ENCODE data around the gene TSPEAR.

Gene TSPEAR

DNA sequence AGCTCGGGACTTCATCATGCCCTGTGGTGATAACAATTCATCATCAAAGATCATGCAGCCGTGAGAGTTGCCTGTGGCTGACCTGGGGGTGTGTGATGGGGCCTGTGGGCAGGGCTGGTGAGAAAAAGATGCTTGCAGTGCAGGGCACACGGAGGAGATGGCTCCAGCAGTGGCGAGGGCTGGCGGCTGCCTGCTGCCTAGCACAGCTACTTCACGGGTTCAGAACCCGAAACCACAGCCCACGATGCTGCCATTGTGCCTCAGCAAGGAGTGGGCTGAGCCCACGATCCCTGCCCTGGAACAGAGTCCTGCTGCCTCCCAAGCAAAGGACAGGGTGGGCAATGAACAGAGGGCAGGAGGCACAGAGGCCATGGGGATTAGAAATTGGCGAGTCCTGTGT is 85.1 kb downstream of the TSPEAR start:
- no peak overlapping the region for H3K9ac ChIP-seq (ENCODE audit: low read depth, low read length)
- peaks cover 9% of the 10 kb centered on the region for H3K9me3 ChIP-seq (ENCODE audit: control insufficient read depth, insufficient read depth, low read length)

DNA sequence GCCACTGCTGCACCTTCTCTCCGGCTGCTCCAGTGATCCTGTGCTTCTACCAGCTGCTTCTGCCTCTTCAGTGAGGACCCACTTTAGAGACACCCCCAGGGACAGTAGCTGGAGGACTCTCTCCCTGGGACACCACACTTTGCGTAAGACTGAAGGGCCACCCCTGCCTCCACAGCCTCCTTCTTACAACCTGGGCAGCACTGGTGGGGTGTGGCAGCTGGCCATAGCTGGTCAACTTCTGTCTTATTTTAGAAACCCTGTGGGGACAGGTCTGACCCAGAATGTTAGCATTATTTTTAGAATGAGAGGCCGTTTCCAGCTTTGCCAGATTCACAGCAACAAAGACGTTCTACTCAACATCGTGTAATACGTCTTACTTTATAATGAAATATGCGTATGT is 85.6 kb downstream of the TSPEAR start:
- Histone ChIP-seq H3K36me3 (ENCODE audit: insufficient read depth, low read length) (no peaks in the 10 kb centered on the region), H3K9me3 (ENCODE audit: control insufficient read depth, insufficient read depth, low read length) (peaks cover 9% of the 10 kb centered on the region), H3K4me1 (ENCODE audit: insufficient read depth, low read length) (no peaks in the 10 kb centered on the region), H3K9ac (ENCODE audit: low read depth, low read length) (no peak overlapping the region)

More for the DNA sequence above, 85.1 kb downstream of the TSPEAR start:
- Histone ChIP-seq H3K4me1 (ENCODE audit: insufficient read depth, low read length) (no peaks in the 10 kb centered on the region), H3K36me3 (ENCODE audit: insufficient read depth, low read length) (no peaks in the 10 kb centered on the region)

DNA sequence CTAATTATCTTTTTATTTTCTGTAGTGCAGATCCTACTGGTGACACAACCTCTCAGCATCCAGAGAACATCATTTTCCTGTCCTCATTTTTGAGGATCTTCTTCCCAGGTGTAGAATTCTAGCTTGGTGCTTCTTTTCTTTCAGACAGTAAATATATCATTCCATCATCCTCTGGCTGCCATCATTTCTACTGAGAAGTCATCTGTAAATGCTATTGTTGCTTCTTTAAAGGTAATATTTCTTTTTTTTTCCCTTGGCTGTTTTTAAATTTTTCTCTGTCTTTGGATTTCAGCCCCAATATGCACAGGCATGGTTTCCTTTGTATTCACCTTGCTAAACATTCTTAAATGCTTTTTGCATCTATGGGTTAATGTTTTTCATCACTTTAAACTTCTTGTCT is 87.8 kb downstream of the TSPEAR start:
- H3K4me1 ChIP-seq (ENCODE audit: insufficient read depth, low read length): no peaks in the 10 kb centered on the region
- no peak overlapping the region for H3K9ac ChIP-seq (ENCODE audit: low read depth, low read length)
- peaks cover 14% of the 10 kb centered on the region for H3K9me3 ChIP-seq (ENCODE audit: control insufficient read depth, insufficient read depth, low read length)
- H3K36me3 ChIP-seq (ENCODE audit: insufficient read depth, low read length): no peaks in the 10 kb centered on the region

DNA sequence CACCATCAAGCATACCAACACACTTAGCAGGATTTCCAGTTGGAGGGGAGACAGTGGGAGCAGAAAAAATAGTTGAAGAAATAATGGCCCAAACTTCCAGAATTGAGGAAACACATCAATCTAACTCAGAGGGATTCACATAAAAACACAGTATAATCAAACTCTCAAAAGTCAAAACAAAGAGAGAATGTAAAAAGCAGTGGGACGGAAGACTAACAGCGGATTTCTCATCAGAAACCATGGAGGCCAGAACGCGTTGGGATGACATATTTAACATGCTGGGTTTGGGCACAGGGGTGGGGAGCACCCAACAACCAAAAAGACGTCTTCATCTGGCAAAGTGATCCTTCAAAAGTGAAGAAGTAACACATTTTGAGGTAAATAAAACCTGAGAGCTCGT is 91.5 kb downstream of the TSPEAR start:
- Histone ChIP-seq H3K9ac (ENCODE audit: low read depth, low read length) (no peak overlapping the region), H3K9me3 (ENCODE audit: control insufficient read depth, insufficient read depth, low read length) (peaks cover 14% of the 10 kb centered on the region), H3K4me1 (ENCODE audit: insufficient read depth, low read length) (no peaks in the 10 kb centered on the region), H3K36me3 (ENCODE audit: insufficient read depth, low read length) (no peaks in the 10 kb centered on the region)

DNA sequence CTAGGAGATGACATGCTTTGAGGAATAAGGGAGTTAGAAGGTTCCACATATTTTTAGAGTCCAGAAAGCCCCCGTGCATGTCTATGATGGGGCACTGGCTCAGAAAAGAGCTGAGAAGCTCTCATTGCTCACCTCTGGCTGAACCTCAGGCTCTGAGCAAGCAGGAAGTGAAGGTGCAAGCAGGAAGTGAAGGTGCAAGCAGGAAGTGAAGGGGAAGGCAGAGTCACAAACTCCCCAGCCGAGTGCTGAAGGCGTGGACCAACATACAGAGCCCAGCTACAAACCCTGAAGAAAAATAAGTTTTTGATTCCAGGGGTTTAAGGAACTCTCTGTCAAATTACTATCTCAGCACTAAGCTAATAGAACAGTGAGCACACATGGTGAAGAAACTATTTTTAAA is 92.5 kb downstream of the TSPEAR start:
- Histone ChIP-seq H3K9me3 (ENCODE audit: control insufficient read depth, insufficient read depth, low read length) (peaks cover 11% of the 10 kb centered on the region), H3K36me3 (ENCODE audit: insufficient read depth, low read length) (no peaks in the 10 kb centered on the region), H3K9ac (ENCODE audit: low read depth, low read length) (no peak overlapping the region), H3K4me1 (ENCODE audit: insufficient read depth, low read length) (no peaks in the 10 kb centered on the region)

DNA sequence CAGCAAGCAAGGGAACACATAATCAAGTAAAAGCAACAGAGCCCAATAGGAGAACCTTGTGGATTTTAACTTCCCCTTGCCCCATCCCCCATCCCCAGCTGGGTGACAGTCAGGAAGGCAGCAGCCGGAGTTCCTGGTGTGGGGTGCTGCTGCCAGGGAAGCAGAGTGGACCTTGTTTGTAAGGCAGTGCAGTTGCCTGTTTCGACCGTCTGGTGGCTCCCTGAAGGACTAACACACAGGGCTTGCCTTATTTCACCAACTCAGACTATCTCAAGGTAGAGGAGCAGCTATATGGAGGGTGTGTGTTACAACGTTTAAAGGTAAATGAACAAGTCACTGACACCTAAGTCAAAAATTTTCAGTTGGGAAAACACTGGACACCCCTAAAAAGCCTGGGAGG is 92.9 kb downstream of the TSPEAR start:
- Histone ChIP-seq H3K36me3 (ENCODE audit: insufficient read depth, low read length) (no peaks in the 10 kb centered on the region), H3K9me3 (ENCODE audit: control insufficient read depth, insufficient read depth, low read length) (peaks cover 11% of the 10 kb centered on the region), H3K9ac (ENCODE audit: low read depth, low read length) (no peak overlapping the region), H3K4me1 (ENCODE audit: insufficient read depth, low read length) (no peaks in the 10 kb centered on the region)

DNA sequence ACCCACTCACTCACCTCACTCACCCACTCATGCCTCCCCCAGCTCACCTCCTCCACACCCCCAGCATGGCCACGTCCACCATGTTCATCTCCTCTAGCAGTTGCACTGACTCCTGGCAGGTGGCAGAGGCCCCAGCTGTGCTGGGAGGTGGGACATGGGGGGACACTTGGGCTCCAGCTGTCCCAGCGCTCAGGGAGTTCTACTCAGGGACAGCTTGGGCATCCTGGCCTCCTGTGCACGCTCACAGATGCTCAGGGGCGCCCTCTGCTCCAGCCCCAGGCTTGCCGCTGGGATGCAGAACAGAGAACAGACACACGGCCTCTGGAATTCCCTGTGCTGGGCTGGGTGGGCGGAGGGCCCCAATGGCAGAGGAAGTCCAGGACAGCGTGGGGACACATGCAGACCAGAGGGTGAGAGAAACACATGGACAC is 94.3 kb downstream of the TSPEAR start:
- Histone ChIP-seq H3K36me3 (ENCODE audit: insufficient read depth, low read length) (no peaks in the 10 kb centered on the region), H3K4me1 (ENCODE audit: insufficient read depth, low read length) (no peaks in the 10 kb centered on the region), H3K9ac (ENCODE audit: low read depth, low read length) (no peak overlapping the region), H3K9me3 (ENCODE audit: control insufficient read depth, insufficient read depth, low read length) (peaks cover 7% of the 10 kb centered on the region)

DNA sequence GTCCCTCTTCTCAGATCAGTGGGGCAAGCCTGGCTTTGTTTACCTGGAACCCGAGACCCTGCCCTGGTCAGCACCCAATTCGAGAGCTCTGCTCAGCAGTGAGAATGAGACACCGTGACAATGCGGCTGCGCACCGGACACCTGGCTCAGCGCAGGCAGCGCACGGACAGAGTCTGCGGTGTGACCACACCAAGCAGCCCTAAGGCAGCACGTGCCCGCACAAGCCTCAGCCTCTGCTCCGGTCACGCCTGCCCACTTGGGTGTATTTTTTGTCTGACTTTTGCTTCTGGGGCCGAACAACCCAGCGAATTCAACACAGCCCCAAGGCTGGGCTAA is 94.8 kb downstream of the TSPEAR start:
- no peaks in the 10 kb centered on the region for H3K36me3 ChIP-seq (ENCODE audit: insufficient read depth, low read length)
- H3K9ac ChIP-seq (ENCODE audit: low read depth, low read length): no peak overlapping the region
- H3K9me3 ChIP-seq (ENCODE audit: control insufficient read depth, insufficient read depth, low read length): peaks cover 5% of the 10 kb centered on the region
- H3K4me1 ChIP-seq (ENCODE audit: insufficient read depth, low read length): no peaks in the 10 kb centered on the region

DNA sequence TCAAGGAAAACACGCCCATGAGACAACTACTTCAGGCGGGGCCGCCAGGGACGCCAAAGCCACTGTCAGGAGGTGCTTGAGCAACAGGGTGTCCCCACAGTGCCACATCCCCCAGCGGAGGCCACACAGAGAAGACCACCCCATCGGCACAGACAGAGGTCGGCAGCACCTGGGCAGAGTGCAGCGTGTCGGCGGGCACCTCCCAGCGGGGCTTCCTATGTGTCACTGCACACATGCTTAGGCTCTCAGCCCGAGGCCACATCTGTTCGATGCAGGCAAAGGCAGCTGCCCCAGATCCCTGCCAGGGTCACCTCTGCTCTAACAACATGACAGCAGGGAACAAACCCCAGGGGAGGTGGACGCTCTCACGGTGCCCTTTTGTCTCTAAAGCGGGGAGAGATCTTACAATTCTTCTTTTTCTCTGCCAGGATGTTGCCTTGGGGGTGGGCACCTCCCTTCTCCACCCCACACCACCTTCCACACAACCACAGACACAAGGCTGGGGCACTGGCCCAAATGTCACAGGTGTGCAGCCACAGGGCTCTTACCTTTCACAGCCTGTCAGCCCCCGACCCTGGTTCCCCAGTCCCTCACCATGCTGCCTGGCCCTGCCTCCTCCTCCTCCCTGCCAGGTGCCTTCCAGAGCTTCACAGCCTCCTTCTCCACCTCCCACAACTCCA is 95.3 kb downstream of the TSPEAR start:
- H3K36me3 ChIP-seq (ENCODE audit: insufficient read depth, low read length): no peaks in the 10 kb centered on the region
- no peak overlapping the region for H3K9ac ChIP-seq (ENCODE audit: low read depth, low read length)
- H3K9me3 ChIP-seq (ENCODE audit: control insufficient read depth, insufficient read depth, low read length): peaks cover 5% of the 10 kb centered on the region
- H3K4me1 ChIP-seq (ENCODE audit: insufficient read depth, low read length): no peaks in the 10 kb centered on the region

DNA sequence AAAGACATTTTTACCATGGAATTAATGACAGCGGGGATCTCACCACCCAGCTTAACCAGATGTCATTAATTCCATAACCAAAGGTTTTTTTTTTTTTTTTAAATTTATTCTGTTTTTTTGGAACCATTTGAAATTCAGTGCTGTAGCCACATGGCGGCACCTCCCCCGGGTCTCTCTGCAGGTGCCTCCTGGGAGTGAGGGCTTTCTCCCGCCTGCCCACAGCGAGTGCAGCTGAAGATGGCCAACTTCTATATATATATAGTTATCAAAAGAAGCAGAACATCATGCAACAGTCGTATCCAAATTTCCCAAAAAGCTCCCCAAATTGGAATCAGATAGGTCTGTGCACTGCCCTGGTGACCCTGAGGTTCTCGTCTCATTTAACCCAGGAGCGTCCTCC is 95.9 kb downstream of the TSPEAR start:
- Histone ChIP-seq H3K9ac (ENCODE audit: low read depth, low read length) (no peak overlapping the region), H3K4me1 (ENCODE audit: insufficient read depth, low read length) (no peaks in the 10 kb centered on the region), H3K36me3 (ENCODE audit: insufficient read depth, low read length) (no peaks in the 10 kb centered on the region), H3K9me3 (ENCODE audit: control insufficient read depth, insufficient read depth, low read length) (peaks cover 5% of the 10 kb centered on the region)

DNA sequence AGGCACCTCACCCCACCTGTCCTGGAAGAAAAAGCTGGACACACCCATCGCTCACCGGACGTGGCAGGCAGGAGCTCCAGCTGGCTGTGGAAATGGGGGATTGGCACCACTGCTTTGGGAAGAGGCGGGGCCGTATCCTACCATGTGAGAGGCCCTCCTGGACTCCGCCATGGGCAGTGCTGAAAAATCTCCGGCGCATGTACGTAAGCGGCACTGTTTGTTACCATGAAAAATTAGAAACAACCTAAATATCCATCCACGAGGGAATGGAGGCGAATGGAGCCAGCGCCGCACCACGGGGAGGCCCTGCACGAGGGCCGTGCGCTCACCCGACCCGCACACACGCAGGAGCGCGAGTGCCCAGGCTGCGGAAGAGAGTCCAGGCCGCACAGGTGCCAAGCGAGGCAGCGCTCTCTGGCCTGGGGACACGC is 96.4 kb downstream of the TSPEAR start:
- no peak overlapping the region for H3K9ac ChIP-seq (ENCODE audit: low read depth, low read length)
- H3K36me3 ChIP-seq (ENCODE audit: insufficient read depth, low read length): no peaks in the 10 kb centered on the region
- H3K4me1 ChIP-seq (ENCODE audit: insufficient read depth, low read length): no peaks in the 10 kb centered on the region
- peaks cover 4% of the 10 kb centered on the region for H3K9me3 ChIP-seq (ENCODE audit: control insufficient read depth, insufficient read depth, low read length)

DNA sequence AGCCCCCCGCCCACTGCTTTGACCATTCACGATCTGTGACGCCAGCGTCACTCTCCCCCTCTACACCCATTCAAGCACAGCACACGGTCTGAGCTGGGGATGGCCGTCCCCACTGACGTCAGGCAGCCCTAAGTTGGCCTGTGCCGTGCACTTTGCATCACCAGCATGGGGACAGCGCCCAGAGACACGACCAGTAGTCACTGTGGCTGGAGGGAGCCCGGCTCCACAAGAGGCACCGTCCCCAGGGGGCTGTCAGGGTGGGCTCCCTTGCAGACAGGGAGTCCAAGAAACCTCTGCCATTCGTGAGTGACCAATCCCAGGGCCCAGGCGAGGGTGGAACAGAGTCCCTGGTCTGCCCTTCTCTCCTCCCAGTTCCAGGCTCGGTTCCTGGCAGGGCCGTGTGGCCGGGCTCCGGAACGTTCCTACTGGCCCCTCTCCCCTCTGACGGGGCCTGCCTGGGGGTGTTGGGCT is 97.2 kb downstream of the TSPEAR start:
- Histone ChIP-seq H3K36me3 (ENCODE audit: insufficient read depth, low read length) (no peaks in the 10 kb centered on the region), H3K9ac (ENCODE audit: low read depth, low read length) (no peak overlapping the region), H3K4me1 (ENCODE audit: insufficient read depth, low read length) (no peaks in the 10 kb centered on the region), H3K9me3 (ENCODE audit: control insufficient read depth, insufficient read depth, low read length) (peaks cover 4% of the 10 kb centered on the region; the same call in 1 of the 2 replicates)

DNA sequence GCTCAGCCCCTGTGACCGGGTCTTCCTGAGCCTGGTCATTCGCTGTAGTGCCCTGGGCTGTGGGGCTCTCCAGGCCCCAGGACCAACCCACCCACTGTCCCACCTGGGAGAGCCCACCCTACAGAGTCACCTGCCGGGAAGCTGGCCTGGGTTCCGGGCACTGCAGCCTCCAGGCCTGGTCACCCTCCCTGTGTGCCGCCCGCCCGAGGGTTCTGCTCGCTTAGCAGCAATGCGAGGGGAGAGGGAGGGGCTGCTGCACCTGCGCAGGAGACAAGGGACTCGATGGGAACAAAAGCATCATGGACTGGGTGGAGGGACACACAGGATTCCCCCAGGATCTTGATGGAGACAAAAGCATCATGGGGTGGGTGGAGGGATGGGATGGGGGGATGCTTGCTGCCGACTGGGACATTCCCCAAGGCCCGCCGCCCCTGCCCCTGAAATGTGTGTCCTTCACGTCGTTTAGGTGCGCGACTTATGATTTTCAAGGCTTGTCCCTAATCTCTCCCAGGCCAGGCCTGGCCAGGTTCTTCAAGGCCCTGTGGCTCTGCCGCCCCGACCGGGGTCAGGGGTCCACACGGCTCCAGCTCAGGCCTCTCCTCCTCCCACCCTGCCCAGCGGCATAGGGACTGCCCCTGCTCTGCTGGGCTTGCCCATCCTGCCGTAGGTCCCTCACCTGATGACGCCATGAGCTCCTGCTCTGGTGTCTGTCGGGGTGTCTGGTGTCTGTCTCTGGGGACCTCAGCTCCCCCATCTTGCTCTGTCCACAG is 97.8 kb downstream of the TSPEAR start:
- H3K4me1 ChIP-seq (ENCODE audit: insufficient read depth, low read length): no peaks in the 10 kb centered on the region
- no peak overlapping the region for H3K9ac ChIP-seq (ENCODE audit: low read depth, low read length)
- H3K36me3 ChIP-seq (ENCODE audit: insufficient read depth, low read length): no peaks in the 10 kb centered on the region
- H3K9me3 ChIP-seq (ENCODE audit: control insufficient read depth, insufficient read depth, low read length): peaks cover 5% of the 10 kb centered on the region; the same call in 1 of the 2 replicates

DNA sequence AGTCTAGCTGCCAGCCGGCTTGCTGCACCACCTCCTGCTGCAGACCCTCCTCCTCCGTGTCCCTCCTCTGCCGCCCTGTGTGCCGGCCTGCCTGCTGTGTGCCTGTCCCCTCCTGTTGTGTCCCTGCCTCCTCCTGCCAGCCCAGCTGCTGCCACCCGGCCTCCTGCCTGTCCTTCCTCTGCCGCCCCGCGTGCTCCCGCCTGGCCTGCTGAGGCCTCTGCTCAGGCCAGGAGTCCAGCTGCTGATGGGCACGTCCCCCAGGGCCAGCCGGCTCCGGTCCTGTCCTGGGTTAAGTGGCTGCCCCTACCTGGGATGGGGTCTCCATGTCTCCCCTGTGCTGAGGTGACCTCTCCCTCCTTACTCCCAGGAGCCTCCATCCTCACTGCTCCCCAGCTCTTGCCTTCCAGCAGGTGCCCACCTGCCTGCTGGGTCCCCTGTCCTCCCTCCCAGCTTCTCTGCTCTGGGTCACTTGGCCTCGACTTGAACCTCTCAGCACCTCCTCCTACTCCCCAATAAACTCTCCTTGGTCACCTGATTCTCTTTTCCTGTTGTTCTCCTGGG is 98.6 kb downstream of the TSPEAR start:
- no peaks in the 10 kb centered on the region for H3K4me1 ChIP-seq (ENCODE audit: insufficient read depth, low read length)
- peaks cover 5% of the 10 kb centered on the region; the same call in 1 of the 2 replicates for H3K9me3 ChIP-seq (ENCODE audit: control insufficient read depth, insufficient read depth, low read length)
- H3K9ac ChIP-seq (ENCODE audit: low read depth, low read length): no peak overlapping the region
- no peaks in the 10 kb centered on the region for H3K36me3 ChIP-seq (ENCODE audit: insufficient read depth, low read length)

DNA sequence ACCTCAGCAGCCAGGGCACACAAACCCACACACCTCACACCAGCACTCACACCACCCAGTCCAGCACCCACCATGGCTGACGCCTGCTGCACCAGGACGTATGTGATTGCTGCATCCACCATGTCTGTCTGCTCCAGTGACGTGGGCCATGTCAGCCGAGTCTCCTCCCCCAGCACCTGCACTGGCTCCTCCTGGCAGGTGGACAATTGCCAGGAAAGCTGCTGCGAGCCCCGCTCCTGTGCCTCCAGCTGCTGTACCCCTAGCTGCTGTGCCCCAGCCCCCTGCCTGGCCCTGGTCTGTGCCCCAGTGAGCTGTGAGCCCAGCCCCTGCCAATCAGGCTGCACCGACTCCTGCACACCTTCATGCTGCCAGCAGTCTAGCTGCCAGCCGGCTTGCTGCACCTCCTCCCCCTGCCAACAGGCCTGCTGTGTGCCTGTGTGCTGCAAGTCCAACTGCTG is 99.3 kb downstream of the TSPEAR start, which contains the start of gene KRTAP10-8:
KRTAP10-8 (plus strand) TSS at position 51 of the 458 bp plus-strand sequence; CDS start at position 73, 22 bp downstream.
- H3K4me1 ChIP-seq (ENCODE audit: insufficient read depth, low read length): no peaks in the 10 kb centered on the region
- no peaks in the 10 kb centered on the region for H3K36me3 ChIP-seq (ENCODE audit: insufficient read depth, low read length)
- H3K9ac ChIP-seq (ENCODE audit: low read depth, low read length): no peak within 1 kb of the TSS
- peaks cover 5% of the 10 kb centered on the region; the same call in 1 of the 2 replicates for H3K9me3 ChIP-seq (ENCODE audit: control insufficient read depth, insufficient read depth, low read length)

All from ES-I3 (cell line).